HG03108 (cell line): ENCODE measurements around the gene DST.

Experiments
- ATAC-seq: cut with Tn5 transposase; IDR thresholded peaks from one replicate; pipeline ENCODE4 v1.9.1; 2021; ENCODE audit warnings: moderate library complexity; ENCODE audit not compliant: unreplicated experiment

DST gene

DNA sequence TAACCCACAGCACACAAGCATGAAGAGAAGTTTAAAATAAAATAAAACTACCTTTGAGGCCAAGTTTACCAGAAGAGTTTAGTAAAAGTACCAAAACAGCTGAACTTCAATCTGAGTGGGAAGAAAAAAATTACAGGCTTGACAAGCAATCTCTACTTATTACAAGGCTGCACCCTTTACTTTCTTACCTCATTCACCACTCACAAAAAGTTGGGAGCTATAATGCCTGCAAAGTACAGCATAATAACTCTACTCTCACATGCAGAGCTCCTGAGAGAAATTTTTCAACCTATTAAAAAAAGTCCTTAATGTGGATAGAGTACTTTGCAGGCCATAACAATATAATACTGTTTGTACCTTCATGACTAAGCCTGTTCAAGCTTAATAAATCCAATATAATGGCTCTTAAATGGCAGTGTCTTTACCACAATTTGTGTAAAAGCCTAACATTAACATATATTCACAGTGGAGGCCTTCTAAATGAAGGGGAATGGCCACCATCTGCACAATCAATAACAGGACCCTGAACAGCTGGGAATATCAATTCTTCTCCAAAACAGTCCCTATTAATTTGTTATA lies 103.1 kb downstream of the DST start:
- ATAC-seq: no peak

DNA sequence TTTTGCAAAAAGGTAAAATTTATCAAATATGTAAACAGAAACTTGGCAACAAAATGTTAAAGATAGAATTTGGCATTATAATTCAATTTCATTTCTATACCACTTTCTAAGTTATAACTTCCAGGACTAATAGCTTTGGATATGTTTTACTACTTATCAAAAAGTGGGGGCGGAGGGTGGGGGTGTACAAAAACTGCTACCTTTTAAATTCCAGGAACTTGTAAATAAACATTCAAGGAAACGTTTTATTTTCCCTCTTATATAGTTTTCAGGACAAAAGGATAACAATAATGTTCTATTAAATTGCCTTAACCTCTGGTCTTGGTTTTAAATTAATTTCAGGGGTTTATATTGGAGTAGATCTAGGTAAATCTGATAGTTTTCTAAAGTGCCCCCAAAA lies 103.8 kb downstream of the DST start:
- ATAC-seq: no peak

DNA sequence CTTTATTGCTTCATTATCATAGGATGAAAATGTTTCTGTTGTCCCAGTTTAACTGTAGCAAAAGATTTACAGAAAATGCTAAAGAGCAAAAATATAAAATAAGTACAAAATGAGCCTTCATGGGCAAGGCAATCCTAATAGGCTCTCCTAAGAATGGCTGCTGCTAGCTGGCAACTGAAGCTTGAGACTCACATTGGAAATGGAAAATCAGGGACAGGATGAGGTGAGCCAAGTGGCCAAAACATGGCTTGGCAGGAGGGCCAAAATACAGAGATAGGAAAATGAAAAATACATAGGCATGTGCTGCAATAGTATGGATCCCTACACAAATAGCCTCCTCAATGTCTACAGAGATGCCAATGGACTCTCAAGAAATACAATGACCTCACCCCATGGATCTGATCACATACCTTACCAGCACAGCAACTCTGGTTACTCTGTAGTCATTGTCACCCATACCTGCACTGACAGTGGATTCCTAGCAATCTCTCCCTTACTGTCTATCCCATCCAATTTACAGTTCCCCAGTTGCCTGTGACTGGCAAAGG lies 105.4 kb downstream of the DST start:
- ATAC-seq: no peak

DNA sequence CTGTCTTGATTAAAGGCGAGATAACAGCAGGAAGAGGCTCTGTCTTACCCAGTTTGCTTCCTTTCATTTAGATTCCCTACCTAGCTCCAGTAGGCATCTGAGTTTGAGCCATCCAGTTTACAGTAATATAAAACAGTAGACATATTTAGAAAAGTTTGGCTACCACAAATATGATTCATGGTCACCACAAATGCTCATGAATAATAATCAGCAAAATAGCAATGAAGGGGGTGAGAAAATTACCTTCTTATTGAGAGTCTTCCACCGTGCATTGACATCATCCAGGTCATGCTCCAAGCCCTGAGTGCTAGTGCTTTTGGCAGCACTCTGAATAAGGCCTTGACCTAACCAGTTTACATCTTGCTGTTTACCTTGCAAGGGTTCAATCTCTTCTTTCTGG lies 106.2 kb downstream of the DST start:
- no peak for ATAC-seq

DNA sequence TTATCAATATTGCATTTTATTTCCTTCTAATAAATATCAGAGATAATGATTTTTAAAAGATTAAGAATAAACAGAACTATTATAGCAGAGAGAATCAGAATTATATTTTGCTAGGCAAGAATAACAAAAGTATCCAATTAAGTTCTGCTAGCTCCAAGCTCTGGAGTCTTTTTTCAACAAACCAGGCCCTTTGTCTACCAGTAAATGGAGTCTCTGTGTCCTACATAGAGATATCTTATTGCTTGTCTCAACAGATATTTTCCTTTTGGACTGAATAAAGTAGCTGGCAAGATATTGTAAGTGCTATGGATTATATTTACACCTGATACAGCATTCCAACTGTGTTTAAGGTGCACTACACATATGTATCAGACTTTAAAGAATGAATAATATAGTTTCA lies 107.1 kb downstream of the DST start:
- ATAC-seq: no peak

DNA sequence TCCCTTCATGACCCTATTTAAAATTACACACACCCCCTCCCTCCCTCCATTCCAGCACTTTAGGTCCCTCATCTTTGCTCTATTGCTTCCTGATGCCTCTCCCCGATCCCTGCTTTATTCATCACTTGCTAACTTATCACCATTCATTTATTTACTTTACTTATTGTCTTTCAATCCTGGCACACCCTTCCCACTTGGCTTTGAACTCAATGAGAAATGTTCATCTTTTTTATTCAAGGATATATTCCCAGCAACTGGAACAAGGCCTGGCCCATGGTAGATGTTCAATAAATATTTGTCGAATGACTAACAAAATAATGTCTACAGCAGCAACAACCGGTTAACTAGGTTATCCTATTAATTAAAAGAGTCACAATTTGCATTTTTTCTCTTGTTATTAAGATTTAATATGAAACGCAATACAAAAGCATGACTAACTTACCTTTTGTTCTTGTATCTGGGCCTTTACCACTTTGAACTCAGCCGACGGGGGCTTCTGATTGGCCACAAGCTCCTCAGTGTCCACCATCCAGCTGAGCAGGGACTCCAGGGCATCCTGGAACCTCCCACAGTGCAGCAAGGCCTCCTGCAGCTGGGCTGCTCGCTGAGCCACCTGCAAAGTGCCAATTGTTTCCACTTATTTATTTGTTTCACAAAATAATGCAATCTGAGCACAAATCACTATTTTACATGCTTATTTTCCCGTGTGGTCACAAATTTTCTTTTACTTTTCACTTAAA lies 107.8 kb downstream of the DST start:
- no peak for ATAC-seq

DNA sequence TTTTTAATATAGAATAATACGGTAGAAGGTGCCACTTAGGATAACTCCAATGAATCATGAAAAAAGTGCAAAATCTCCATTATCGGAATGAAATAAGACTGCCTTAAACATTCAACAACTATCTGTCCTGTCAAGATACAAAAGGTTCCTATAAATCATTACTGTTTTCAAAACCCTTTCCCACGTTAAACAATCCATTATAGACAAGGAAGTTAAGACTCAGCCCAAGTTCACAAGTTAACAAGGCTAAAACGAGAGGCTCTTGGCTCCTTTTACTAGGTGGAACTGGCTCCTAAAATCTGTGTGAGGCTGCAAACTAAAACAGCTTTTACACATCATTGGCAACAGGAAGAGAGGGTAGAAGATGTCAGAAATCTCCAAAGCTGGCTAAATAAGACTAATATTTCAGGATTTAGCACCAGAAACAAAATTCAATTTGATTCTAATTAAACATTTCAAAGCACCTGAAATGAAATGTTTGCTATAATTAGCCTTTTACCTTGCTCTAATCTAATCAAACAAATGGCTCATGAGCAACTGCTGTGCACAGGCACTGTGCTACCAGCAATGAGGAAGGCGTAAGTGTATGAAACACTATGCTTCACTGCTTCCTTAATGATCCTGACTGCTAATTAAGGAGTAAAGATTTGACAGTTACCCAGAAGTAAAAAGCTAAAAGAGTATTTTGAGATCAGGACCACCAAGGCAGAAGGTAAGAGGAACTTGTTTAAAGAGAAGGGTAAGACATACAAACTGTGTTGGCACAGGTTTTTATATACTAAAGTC lies 109.7 kb downstream of the DST start:
- ATAC-seq: no peak

DNA sequence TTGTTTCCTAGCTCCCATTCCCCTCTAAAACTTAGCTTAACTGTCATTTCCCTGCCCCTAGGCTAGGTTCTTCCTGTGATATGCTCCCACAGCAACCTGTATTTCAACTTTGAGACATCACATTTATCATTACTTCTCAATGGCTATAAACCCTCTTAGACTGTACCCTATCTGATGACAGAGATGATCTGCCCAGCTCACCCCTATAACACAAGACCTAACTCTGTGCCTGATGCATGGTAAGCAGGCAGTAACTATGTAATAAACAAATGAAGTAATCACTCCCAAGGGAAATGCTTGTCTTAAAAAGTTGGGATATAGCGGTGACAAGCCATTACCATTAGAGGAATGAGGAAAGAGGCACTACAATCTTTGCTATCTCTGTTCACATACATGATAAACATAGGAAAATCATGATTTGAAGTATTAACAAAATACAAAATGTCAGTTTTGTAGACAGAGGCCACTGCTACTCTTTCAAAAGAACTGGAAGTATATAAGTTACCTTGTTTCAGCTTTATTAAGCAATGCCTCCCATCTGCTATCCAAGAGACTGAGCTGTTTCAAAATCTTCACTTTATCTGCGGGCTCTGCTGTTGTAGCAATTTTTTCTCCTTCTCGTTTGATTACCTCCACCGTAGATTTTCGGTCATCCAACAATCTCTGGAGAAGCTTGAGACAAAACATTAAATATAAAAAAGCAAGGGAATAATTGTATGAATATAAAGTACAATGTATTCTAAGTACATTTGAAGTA lies 110.7 kb downstream of the DST start:
- no peak for ATAC-seq

DNA sequence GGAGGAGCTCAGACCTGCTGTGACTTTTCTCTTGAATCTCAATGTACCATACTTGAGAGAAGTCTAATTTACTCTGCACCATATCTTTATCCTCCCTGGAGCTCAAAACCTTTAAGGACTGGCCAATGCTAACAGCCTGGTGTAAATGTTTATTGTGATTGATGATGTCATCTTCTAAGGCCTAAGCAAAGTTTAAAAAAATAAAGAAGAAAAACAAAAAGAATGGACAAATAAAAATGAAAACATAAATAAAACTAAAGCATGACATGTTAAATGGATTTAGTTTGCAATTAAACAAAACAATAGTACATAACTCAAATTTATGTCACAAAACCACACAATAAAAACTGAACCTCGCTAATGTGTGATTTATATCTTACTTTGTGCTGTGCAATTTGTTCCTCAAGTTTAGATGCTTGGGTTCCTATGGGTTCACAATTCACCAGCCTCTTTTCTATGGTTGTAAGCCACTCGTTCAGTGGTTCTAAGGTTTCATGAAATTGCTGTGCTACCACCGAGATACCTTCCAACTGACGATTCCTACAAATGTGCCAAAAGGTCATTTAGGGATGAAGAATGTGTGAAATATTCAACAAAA lies 113.0 kb downstream of the DST start:
- no peak for ATAC-seq

DNA sequence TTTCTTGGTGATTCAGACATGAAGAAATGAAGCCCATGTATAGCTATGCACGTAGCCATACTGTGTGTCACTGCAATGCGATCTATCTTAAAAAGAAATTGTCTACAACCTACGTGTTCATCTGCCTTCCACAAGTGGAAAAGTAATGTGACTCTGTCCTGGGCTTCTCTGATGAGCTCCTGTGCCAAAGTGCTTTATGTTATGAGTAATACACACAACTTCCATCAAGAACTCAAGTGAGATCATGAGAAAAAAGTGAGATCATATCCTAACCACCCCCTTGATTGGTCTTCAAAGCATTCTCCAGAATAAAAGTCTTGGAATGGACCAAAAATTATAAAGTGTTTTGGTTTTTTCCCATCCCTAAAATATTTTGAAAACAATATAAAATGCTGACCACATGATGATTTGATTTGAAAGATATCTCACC lies 114.3 kb downstream of the DST start:
- no peak for ATAC-seq

DNA sequence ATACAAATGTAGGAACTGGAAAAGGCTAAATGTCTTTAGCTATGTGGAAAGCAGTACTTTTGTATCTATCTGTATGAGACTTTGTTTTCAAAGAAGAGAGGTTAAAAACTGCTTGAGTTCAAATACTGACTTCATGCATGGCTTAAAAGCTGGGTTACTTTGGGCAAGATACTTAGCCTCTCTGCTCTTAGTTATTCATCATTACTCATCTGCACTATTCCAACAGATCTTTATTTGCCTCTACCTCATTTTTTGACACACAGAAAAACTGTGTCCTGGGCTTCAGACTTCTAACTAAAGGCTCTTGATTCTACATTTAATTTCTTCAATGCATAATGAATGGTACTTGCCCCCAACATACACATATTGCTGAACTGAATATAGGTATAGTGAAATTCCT lies 114.8 kb downstream of the DST start:
- ATAC-seq: no peak

DNA sequence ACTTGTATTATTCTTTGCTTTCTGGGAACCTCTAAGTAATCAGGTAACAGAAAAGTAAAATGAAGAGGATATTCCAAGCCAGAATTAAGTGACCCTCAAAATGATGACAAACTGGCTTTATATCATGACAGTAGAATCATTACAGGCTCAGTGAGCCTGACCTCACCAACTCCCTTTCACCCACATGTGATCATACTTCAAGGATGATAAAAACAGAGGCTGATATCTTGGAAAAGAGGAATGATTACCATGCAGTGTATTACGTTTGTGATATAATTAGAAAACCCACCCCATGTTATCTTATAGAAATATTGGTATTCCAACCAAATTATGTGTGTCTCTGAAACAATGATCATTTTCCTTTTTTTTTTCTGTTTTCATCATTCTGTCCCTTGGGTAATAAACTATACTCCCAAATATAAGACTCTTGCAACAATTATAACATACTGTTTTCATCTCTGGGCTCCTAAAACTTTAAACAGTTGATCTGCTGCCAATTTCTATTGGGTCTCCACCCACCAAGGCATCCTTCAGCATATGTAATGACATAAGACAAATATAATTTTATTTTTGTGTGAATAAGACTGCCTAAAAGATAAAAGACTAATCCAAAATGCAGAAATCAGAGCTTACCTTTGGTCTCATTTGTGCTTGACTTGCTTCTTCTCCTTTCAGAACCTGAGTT lies 115.7 kb downstream of the DST start:
- ATAC-seq: no peak

DNA sequence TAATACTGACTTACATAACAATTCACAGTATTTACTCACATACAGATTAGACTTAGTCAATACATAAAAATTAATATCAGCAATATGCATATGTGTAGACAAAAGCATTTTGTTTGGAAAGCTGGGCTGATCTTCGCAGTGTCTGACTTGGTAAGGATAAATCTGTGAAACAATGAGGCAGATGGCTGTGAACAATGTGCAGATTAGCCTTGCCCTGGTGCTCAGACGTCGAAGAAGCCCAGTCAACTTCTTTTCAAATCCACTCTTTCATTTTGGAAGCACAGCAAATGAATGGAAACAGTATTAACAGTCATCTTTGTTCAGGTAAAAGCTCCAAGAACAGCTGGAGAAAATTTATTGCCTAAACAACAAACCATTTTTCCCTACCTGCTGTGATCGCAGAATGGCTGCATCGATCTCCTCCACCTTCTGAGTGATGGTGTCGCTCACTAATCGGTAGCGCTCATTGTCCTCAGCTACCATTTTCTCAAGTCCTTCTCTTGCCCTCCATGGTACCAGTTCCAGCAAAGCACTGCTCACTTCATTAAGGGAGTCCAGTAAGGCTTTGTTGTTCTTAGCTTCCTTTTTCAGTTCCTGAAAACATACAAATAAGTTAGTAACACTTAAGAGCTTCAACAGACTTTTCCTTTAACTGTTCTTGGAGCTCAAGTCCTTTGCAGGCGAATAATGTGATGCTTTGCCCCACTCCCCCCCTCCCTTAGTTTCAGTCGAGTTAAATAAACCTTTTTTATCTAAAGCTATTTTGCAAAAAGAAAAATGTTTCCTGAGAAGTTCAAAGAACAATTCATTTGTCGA lies 116.5 kb downstream of the DST start:
- ATAC-seq: no peak

DNA sequence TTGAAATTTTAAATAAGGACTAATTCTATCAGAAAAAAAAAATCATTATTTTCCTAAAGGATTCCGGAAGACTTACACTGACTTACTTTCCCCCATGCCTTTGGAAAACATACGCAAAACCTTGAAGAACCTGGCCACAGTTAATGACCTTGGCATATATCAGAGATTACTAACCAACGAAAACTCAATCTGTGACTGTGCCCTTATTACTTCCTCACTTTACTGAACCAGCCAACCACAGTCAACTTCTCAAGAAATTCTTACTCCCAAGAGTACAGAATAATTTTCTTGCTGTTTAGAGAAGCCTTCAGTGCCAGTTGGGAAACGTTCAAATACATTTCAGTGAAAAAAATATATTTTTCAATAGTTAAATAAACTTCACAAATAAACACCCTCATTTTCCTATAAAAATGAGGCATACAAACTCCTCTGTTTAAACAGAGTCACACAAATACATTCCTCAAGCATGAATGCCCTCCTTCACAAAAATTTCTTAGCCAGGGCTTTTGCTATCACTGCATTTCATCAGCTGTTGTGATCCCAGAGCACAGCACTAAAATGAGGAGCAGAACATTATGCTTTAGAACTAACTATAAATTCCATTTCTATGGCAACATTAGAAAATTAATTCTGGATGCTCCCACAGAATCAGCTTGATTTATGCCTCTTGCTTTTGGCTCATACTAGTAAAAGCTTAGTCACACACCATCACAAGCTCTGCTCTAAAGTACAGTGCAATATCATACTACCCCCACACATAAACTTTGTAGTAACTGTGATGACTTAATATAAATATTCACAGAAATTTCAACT lies 117.6 kb downstream of the DST start:
- ATAC-seq: no peak

DNA sequence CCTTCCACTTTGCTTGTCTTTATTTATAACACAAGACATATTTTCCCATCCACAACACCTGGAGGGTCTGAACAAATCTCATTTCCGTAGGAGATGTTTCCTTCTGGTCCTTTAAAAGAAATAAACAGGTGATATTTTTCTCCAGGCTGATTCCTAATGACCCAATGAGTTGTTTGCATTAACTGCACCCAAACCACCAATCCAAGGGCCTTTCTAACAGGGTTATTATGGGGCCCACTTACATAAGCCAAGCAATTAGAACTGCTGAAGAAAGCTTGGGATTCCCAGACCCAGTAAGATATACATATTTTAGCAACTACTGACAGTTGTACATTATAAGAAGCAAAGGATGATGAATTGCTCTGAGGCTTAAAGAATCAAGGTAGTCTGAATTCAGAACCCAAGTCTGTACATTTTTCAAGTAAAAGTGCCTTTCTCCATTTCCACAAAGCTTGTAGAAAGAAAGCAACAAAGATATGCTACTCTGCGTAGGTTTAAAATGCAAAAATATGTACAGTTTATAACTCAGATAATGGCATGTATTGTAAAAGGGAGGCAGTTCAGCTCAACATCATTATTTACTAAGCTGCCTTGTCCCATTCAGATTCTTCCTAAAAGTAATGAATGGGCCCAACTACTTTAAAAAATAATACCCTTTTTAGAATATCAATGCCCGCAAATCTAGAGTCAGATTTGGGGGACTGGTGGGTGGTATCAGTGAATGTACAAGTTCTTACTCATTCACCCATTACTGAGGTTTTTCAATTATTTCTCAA lies 120.0 kb downstream of the DST start:
- ATAC-seq: no peak

DNA sequence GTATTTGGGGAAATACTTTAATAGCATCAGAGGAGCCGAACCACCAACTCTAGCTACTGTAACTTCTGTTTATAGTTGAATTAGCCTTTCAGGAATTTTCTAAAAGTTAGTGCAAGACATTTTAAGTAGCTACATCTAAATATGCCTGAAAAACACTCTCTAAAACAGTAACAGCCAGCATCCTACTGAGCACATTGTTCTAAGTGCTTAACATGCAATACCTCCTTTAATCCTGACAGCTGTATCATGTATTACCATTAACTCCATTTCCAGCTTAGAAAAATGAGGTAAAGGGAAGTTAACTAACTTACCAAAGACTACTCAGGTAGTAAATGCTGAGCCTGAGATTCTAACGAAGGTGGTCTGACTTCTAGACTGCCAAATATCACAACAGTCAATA lies 120.7 kb downstream of the DST start:
- no peak for ATAC-seq

DNA sequence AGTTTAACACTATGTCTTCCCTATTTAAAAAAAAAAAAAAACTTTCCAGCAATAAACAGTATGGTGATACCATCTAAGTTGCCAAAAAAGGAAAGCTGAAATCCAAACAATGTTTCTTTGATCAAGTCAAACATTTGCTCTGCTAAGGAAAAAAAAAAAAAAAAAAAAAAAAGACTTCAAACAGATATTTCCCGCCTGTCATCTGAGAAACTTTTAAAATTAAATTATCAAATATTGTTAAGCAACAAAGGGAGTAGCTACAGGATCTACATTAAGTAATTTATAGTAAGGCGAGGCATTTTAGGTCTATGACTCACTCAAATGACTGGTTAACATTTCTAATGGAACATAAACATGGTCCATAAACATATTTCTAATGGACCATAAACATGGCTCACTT lies 121.2 kb downstream of the DST start:
- no peak for ATAC-seq

DNA sequence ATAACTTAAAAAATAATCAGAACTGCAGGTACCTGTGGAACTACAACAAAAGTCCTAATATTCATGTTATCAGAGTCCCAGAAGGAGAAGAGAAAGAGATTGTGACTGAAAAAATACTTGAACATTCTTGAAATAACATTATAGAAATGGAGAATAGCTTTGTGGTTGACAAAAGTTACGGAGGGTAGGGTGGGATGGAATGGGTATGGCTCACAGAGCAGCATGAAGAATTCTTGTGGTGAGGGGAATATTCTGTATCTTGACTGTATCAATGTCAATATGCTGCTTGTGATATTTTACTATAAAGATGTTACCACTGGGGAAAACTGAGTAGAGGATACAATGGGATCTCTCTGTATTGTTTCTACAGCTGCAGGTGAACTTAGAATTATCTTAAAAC lies 122.5 kb downstream of the DST start:
- no peak for ATAC-seq
